RWPE2 (cell line): ENCODE results near the gene SERPINH1.

Experiments
- ATAC-seq: fragments of 200-7000 bp; cut with Tn5 transposase; 3 replicates; pipeline ENCODE4 v1.9.1; 2021; ENCODE audit warnings: low read depth
- DNase-seq: peaks from one replicate; pipeline ENCODE4 v3.0.0-alpha.2; 2020; ENCODE audit warnings: low spot score
- H3K27ac ChIP-seq: fragments of 450-650 bp; 2 replicates; pipeline ENCODE4 v1.5.1; 2017; ENCODE audit warnings: mild to moderate bottlenecking; ENCODE audit not compliant: poor library complexity, severe bottlenecking
- H3K27me3 ChIP-seq: fragments of 250-450 bp; sonication (Bioruptor Pico); 2 replicates; pipeline ENCODE4 v1.5.1; 2021; ENCODE audit warnings: mild to moderate bottlenecking, moderate library complexity; ENCODE audit not compliant: insufficient read depth, poor library complexity, severe bottlenecking
- H3K36me3 ChIP-seq: fragments of 250-450 bp; sonication (Bioruptor Pico); 2 replicates; pipeline ENCODE4 v1.5.1; 2020; ENCODE audit warnings: low read depth, mild to moderate bottlenecking, moderate library complexity
- H3K4me1 ChIP-seq: fragments of 250-450 bp; sonication (Bioruptor Pico); 2 replicates; pipeline ENCODE4 v1.5.1; 2021; ENCODE audit warnings: mild to moderate bottlenecking, moderate library complexity; ENCODE audit not compliant: insufficient read depth, poor library complexity, severe bottlenecking
- H3K4me3 ChIP-seq: fragments of 250-450 bp; sonication (Bioruptor Pico); 2 replicates; pipeline ENCODE4 v1.5.1; 2021; ENCODE audit warnings: mild to moderate bottlenecking, moderate library complexity; ENCODE audit not compliant: severe bottlenecking
- H3K9me3 ChIP-seq: fragments of 250-450 bp; sonication (Bioruptor Pico); 2 replicates; pipeline ENCODE4 v1.5.1; 2021; ENCODE audit warnings: mild to moderate bottlenecking, moderate library complexity; ENCODE audit not compliant: severe bottlenecking
- TF ChIP-seq, protein P1 (sequence below): fragments of 450-650 bp; IDR thresholded peaks from one replicate; pipeline ENCODE4 v1.5.1; 2017; ENCODE audit warnings: mild to moderate bottlenecking, moderate library complexity; ENCODE audit not compliant: poor library complexity, severe bottlenecking

The SERPINH1 gene

DNA sequence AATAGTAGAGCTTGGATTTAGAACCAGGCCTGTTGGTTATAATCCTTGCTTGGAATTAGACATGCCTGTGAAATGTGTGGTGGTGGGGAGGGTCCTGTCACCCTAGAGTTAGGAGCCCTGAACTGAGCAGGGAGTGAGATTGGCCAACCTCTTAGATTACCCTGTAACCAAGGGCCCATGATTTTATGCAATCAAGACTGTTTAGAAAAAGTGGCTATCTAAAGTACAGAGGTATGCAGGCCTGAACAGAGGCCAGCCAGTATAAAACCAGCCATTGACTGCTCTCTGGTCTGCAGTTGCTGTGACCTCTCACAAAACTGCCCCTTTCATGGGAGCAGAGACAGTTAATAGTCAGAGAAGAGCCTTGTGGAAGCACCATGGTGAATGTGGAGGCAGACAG lies 36.2 kb downstream of the SERPINH1 start:
- H3K27me3 ChIP-seq: no peaks in the 10 kb centered on the region
- H3K4me3 ChIP-seq: no peak overlapping the region
- TF ChIP-seq, protein P1, sequence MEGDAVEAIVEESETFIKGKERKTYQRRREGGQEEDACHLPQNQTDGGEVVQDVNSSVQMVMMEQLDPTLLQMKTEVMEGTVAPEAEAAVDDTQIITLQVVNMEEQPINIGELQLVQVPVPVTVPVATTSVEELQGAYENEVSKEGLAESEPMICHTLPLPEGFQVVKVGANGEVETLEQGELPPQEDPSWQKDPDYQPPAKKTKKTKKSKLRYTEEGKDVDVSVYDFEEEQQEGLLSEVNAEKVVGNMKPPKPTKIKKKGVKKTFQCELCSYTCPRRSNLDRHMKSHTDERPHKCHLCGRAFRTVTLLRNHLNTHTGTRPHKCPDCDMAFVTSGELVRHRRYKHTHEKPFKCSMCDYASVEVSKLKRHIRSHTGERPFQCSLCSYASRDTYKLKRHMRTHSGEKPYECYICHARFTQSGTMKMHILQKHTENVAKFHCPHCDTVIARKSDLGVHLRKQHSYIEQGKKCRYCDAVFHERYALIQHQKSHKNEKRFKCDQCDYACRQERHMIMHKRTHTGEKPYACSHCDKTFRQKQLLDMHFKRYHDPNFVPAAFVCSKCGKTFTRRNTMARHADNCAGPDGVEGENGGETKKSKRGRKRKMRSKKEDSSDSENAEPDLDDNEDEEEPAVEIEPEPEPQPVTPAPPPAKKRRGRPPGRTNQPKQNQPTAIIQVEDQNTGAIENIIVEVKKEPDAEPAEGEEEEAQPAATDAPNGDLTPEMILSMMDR: no peak
- peaks cover 6% of the 10 kb centered on the region for H3K4me1 ChIP-seq
- no peak for ATAC-seq
- DNase-seq: no peak
- H3K36me3 ChIP-seq: no peaks in the 10 kb centered on the region
- H3K9me3 ChIP-seq: no peaks in the 10 kb centered on the region
- no peak overlapping the region for H3K27ac ChIP-seq

DNA sequence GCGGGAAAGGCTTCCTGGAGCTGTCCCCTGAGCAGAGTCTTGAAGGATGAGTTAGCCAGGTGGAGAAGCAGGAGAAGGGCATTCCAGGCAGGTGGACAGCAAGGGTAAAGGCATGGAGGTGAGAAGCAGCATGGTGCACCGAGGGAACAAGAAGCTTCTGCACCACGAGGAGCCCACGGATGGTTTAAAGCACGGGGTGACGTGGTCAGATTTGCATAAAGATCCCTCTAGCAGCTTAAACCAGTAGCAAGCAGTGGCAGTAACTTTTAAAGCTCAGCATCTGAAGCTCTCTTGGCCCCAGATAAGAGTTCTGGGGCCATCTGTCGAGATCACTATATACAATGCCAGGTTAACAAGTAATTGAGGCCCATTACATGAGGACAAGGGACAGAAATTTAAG lies 36.8 kb downstream of the SERPINH1 start:
- Histone ChIP-seq H3K27ac (no peak overlapping the region), H3K4me3 (no peak overlapping the region), H3K9me3 (no peaks in the 10 kb centered on the region), H3K27me3 (no peaks in the 10 kb centered on the region), H3K36me3 (no peaks in the 10 kb centered on the region), H3K4me1 (peaks cover 10% of the 10 kb centered on the region)
- DNase-seq (no peak), ATAC-seq (no peak)
- TF ChIP-seq, protein P1: no peak

GRCh38 chr11:75600356-75600755 lies 38.3 kb downstream of the SERPINH1 start:
- H3K4me3 ChIP-seq: no peak overlapping the region
- H3K27me3 ChIP-seq: no peaks in the 10 kb centered on the region
- no peak for ATAC-seq
- no peaks in the 10 kb centered on the region for H3K36me3 ChIP-seq
- H3K9me3 ChIP-seq: no peaks in the 10 kb centered on the region
- H3K27ac ChIP-seq: no peak overlapping the region
- TF ChIP-seq, protein P1: no peak
- no peak for DNase-seq
- H3K4me1 ChIP-seq: peaks cover 17% of the 10 kb centered on the region

DNA sequence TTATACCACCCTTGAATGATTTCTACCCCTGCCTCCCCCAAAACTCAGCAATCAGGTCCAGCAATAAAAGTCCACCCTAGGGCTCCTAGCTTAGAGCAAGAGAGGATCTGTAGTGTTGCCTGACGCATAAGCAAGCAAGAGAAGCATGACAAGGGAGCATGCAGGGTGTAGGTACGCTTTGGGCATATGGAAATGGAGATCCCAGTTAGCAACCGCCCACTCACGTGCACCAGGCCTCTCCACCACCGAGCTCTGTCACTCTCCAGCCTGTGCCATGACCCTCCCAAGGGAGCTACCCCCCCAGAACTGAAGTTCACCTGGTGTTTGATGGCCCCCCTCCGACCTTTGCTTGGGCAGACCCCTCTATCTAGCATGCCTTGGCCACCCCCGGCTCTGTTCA lies 39.4 kb downstream of the SERPINH1 start:
- H3K4me3 ChIP-seq: no peak overlapping the region
- peaks cover 17% of the 10 kb centered on the region for H3K4me1 ChIP-seq
- H3K9me3 ChIP-seq: no peaks in the 10 kb centered on the region
- TF ChIP-seq, protein P1: no peak
- no peak for DNase-seq
- no peak for ATAC-seq
- no peaks in the 10 kb centered on the region for H3K36me3 ChIP-seq
- H3K27me3 ChIP-seq: no peaks in the 10 kb centered on the region
- no peak overlapping the region for H3K27ac ChIP-seq

DNA sequence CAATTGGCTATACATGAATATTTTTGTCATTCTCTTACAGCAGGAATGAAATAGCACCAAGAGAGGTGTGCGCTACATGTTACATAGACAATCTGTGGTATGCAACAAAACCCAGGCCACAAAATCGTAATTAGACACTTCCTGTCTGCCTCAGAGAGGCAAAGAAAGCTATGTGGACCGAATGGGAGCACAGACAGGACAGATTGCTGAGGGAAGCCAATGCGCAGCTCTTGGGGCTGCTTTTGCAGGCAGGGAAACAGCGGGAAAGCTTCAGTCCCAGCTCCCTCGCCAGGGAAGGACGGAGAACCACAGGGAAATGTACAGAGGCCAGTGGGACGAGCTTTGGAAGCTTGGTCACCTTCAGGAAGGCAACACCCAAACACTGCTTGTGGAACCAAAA lies 40.9 kb downstream of the SERPINH1 start:
- no peaks in the 10 kb centered on the region for H3K36me3 ChIP-seq
- ATAC-seq (no peak), DNase-seq (no peak)
- peaks cover 17% of the 10 kb centered on the region for H3K4me1 ChIP-seq
- TF ChIP-seq, protein P1: no peak
- peak overlapping the region; percentile 82 for H3K27ac ChIP-seq
- no peak overlapping the region for H3K4me3 ChIP-seq
- no peaks in the 10 kb centered on the region for H3K27me3 ChIP-seq
- H3K9me3 ChIP-seq: no peaks in the 10 kb centered on the region
